VCaP (cell line): Measurements from ENCODE around the gene CCDC30.
A peak's percentile ranks its signal among the peaks of the same experiment; 100 is the strongest.

ENCODE experiments used
- H3K27ac ChIP-seq: fragments of 450-650 bp; 2 replicates; pipeline ENCODE4 v1.5.1; 2017
- TF ChIP-seq, protein P1 (sequence below): fragments of 450-650 bp; conservative IDR thresholded peaks from 2 replicates; pipeline ENCODE4 v1.5.1; 2017; ENCODE audit warnings: mild to moderate bottlenecking, moderate library complexity

The CCDC30 gene

DNA sequence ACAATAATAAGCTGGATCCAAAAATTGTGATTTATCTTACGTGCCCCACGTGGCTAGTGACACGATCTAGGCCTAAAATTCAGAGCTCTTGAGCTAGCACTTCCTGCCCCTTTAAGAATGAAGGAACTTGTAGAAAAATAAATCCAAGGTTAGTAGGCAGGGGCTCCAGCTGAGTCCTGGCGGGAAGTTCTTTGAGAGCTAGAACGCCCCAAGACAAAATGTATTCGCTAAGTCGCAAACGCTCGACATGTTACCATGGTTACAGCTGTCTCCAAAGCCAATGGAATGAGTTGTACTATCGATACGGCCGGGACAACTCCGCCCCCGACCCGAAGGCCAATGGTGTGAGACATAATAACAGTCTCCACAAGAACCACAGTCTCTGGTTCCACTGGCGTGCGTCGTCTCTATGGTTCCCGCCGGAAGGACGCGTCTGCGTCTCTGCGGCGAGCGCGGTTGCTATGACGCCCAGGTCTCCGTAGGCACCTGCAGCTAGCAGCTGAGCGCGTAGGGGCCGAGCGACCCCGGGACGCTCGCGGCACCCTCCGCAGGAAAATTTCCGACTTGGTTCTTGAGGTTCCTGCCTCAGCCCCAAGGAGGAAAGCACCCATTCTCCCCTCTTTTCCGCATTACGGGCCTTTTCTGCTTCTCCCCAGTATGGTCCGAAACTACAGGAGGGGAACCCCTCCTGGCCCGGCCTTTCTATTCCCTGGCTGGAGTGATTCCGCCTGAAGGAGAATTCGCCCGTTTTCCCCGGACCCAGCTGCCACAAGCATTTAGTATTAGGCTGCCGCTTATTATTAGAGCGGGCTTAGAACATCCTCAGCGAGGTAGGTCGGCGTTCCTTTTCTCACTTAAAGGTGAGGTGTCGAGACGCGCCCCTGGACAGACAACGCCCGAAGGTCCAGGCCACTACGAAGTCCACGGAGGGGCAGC, at the start of gene CCDC30:
Gene CCDC30, plus strand, starts transcription at position 459 of the 936 bp plus-strand sequence. CDS start 17,266 bp downstream, outside the sequence.
- TF ChIP-seq, protein P1, sequence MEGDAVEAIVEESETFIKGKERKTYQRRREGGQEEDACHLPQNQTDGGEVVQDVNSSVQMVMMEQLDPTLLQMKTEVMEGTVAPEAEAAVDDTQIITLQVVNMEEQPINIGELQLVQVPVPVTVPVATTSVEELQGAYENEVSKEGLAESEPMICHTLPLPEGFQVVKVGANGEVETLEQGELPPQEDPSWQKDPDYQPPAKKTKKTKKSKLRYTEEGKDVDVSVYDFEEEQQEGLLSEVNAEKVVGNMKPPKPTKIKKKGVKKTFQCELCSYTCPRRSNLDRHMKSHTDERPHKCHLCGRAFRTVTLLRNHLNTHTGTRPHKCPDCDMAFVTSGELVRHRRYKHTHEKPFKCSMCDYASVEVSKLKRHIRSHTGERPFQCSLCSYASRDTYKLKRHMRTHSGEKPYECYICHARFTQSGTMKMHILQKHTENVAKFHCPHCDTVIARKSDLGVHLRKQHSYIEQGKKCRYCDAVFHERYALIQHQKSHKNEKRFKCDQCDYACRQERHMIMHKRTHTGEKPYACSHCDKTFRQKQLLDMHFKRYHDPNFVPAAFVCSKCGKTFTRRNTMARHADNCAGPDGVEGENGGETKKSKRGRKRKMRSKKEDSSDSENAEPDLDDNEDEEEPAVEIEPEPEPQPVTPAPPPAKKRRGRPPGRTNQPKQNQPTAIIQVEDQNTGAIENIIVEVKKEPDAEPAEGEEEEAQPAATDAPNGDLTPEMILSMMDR, result no peak
- peak within 1 kb of the TSS; percentile 47; the same call in 1 of the 2 replicates for H3K27ac ChIP-seq

DNA sequence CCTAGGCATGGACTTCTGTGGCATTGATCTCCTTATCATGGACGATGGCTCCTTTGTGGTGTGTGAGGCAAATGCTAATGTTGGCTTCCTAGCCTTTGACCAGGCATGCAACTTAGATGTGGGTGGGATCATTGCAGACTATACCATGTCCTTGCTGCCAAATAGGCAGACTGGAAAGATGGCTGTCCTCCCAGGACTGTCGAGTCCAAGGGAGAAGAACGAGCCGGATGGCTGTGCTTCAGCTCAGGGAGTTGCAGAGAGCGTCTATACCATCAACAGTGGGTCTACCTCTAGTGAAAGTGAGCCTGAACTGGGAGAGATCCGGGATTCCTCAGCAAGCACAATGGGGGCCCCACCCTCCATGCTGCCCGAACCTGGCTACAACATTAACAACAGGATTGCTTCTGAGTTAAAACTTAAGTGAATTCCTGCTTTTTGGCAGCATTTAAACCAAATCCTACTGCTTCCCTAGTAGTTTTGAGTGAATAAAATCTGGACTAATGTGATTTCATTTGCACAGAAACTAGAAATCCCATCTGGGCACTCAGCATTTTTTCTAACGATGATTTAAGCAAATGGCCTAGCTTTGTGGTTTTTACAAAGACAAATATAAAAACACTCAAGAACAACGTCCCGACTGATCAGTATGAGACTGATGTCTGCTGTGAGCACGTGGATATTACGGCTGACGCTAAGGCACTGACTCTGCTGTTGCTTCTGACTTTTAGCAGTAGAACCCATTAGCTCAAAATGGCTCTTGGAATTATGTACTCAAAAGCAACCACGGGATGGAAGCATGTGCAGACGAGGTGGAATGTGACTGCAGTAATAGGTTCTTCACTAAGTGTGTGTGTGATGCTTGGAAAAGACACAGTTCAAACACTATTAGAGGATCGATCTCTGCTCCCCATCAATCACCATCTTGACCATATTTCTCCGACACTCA, 48.3 kb upstream of the CCDC30 start:
- H3K27ac ChIP-seq, result no peak overlapping the region
- TF ChIP-seq, protein P1, result no peak

DNA sequence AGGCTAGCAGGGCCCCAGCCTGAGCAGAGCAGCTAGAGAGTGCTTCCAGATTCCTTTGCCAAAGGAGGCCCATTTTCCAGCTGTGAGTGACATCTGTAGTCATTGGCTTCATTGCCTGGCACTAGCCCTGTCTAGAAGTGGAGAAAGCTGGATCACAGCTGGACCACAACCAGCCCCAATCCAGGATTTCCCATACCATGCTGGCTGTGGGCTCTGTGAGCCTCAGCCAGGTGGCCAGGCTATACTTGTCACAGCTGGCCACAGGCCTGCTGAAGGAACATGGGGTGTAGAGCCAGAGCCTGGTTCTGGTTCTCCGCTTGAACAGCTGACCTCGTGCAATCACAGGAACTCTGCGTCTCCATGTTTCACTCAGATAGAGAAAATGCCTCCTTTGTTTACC, 45.9 kb upstream of the CCDC30 start:
- no peak overlapping the region for H3K27ac ChIP-seq
- TF ChIP-seq, protein P1, result no peak

DNA sequence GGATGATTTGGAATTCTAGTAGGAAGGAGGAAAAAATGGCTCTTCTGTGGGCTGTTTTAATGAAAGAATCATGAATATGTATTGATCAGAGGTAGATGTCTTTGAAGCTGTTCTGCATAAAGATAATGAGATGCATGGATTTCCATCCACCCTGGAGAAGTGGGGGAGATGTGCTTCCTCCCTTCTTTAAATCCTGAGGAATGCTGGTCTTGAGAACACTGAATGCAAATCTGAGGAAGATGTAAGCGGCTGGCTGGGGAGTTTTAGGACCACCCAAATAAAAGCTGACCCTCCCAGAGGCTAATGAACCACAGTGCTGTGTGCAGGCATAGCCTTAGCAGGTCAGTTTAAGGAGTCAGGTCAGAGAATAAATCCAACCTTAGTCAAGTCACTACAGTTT, 44.6 kb upstream of the CCDC30 start:
- TF ChIP-seq, protein P1, result no peak
- H3K27ac ChIP-seq, result no peak overlapping the region

DNA sequence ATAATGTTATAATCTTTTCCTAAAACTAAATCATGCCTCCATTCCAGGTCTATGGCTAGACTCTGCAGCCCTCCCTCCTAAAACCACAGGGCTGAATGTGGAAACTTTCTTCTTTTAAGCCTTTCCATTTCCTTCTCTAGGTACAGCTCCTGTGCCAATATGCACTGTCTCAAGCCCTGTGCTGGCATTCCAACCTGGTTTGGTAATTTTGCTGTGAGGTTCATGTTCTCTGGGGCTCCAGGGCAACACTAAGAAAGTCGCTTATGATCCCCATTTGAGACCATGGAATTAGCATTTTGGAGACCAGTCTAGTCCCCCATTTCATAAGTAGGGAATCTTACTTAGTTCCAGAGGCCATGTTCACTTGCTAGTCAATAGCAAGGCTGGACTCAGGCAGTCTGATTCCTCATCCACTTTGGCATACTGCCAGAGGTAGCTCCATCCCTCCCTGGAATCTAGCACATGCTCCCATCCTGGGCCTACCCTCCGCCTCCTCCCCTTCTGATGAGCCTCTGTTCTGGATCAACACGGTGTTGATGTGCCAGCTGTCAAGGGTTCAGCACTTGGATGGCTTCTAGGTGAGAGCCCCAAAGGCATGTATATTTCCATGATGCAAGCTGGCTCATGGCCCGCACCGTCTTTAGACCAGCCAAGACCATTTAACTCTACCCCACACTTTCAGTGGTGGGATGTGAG, 43.8 kb upstream of the CCDC30 start:
- TF ChIP-seq, protein P1, result no peak
- H3K27ac ChIP-seq, result no peak overlapping the region

DNA sequence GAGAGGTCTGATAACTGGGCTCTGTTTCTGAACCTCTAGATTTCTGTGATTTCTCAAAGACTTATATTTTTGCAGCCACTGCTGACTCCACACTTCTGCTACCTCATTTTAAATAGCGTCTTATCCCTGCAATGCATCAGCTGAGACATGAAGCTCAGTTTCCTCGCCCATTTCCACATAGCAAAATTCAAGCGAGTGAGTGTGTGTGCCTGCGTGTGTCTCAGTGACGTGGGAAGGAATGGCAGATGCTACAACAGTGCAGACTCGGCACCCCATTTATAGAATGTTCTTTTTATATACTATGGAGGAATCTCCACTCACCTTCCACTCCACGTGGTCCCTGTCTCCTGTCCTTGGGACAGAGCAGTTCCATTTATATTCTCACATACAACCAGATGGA, 43.0 kb upstream of the CCDC30 start:
- TF ChIP-seq, protein P1, result no peak
- H3K27ac ChIP-seq, result peak overlapping the region; percentile 54; the same call in 1 of the 2 replicates
